Neural crest cell (in vitro differentiated cells): ENCODE data around the gene PATJ. TPM values are rescaled to one million over a fixed set of nuclear protein-coding genes. Genes with fewer than 3 reads are reported as not detected.

Experiments
- DNase-seq: peaks from one replicate; pipeline ENCODE4 v3.0.0; 2021; ENCODE audit warnings: low read depth, mixed read lengths, low spot score
- H3K27ac Mint-ChIP-seq: one replicate; pipeline ENCODE4 v1.8.0; 2021; ENCODE audit warnings: mild to moderate bottlenecking, mixed read lengths; ENCODE audit not compliant: unreplicated experiment
- H3K27me3 Mint-ChIP-seq: 2 replicates; pipeline ENCODE4 v1.8.0; 2021; ENCODE audit warnings: low read depth, mild to moderate bottlenecking, mixed read lengths
- H3K36me3 Mint-ChIP-seq: 2 replicates; pipeline ENCODE4 v1.8.0; 2021; ENCODE audit warnings: low read depth, mild to moderate bottlenecking, mixed read lengths
- H3K4me1 Mint-ChIP-seq: 2 replicates; pipeline ENCODE4 v1.8.0; 2021; ENCODE audit warnings: mixed read lengths
- H3K4me3 Mint-ChIP-seq: one replicate; pipeline ENCODE4 v1.8.0; 2021; ENCODE audit warnings: mild to moderate bottlenecking, mixed read lengths
- H3K9me3 Mint-ChIP-seq: 2 replicates; pipeline ENCODE4 v1.8.0; 2021; ENCODE audit warnings: mixed read lengths
- total RNA-seq: library from RNA; stranded (reverse); gene quantifications from 2 replicates; pipeline ENCODE4 v1.2.1, GENCODE V29; 2021
- TF ChIP-seq, protein P1 (sequence below): fragments of 200-600 bp; sonication (generic); conservative IDR thresholded peaks from 2 replicates; pipeline ENCODE4 v1.5.0; 2021; ENCODE audit warnings: antibody characterized with exemption, mild to moderate bottlenecking

Gene PATJ
- total RNA-seq, 1 donor from 2014 or later = 3.9 TPM

DNA sequence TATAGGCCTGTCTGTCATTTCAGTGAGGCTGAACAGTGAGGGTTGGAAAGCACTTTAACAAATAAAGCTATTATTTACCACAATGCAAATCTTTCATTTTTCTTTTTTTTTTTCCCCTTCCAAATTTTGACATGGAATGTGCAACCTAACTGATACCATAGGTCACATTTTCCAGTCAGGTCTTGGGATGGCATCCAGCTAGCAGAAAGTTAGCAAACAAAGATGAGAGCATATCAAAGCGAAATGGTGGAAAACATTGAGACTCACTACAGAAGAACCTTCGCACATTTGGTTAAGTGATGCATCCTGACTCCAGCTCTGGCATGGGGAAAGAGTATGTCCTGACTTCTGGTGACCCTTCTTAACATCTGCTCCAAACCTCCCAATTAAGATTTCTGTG, 347.3 kb downstream of the PATJ start:
- no peaks in the 10 kb centered on the region for H3K27me3 Mint-ChIP-seq
- no peak overlapping the region for H3K27ac Mint-ChIP-seq
- TF ChIP-seq, protein P1, sequence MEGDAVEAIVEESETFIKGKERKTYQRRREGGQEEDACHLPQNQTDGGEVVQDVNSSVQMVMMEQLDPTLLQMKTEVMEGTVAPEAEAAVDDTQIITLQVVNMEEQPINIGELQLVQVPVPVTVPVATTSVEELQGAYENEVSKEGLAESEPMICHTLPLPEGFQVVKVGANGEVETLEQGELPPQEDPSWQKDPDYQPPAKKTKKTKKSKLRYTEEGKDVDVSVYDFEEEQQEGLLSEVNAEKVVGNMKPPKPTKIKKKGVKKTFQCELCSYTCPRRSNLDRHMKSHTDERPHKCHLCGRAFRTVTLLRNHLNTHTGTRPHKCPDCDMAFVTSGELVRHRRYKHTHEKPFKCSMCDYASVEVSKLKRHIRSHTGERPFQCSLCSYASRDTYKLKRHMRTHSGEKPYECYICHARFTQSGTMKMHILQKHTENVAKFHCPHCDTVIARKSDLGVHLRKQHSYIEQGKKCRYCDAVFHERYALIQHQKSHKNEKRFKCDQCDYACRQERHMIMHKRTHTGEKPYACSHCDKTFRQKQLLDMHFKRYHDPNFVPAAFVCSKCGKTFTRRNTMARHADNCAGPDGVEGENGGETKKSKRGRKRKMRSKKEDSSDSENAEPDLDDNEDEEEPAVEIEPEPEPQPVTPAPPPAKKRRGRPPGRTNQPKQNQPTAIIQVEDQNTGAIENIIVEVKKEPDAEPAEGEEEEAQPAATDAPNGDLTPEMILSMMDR = no peak
- no peaks in the 10 kb centered on the region for H3K4me1 Mint-ChIP-seq
- no peak overlapping the region for H3K4me3 Mint-ChIP-seq
- no peaks in the 10 kb centered on the region for H3K36me3 Mint-ChIP-seq
- DNase-seq = no peak
- H3K9me3 Mint-ChIP-seq = no peaks in the 10 kb centered on the region

DNA sequence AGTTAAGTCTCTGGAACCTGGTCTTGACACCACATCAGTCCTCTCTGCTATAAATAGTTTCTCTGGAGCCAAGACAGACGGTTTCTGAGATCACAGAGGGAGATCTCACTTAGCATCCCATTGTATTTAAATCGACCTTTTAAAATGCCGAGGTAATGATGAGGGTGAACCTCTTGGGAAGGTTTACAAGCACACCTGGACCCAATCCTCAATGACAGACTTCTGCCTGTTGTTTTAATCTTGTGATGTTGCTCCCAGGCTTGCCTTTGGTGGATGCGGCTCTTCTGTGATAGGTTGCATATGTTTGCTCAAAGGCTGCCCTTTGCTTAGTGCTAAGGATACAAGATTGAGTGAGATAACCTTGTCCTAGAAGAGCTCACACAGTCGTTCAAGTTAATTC, 347.7 kb downstream of the PATJ start:
- DNase-seq = no peak
- Mint-ChIP-seq H3K4me3 (no peak overlapping the region), H3K9me3 (no peaks in the 10 kb centered on the region), H3K4me1 (no peaks in the 10 kb centered on the region), H3K27ac (no peak overlapping the region), H3K27me3 (no peaks in the 10 kb centered on the region), H3K36me3 (no peaks in the 10 kb centered on the region)
- TF ChIP-seq, protein P1 = no peak

DNA sequence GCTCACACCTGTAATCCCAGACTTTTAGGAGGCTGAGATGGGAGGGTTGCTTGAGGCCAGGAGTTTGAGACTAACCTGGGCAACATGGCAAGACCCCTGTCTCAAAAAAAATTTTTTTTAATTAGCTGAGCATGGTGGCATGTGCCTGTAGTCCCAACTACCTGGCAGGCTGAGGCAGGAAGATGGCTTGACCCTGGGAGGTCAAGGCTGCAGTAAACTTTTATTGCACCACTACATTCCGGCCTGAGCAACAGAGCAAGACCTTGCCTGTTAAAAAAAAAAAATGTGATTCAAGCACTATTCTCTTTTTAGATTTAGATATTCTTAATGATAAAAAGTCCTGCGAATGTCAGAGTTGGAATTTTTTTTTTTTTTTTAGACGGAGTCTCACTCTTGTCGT, 349.8 kb downstream of the PATJ start:
- Mint-ChIP-seq H3K4me3 (no peak overlapping the region), H3K4me1 (no peaks in the 10 kb centered on the region), H3K27ac (no peak overlapping the region), H3K9me3 (no peaks in the 10 kb centered on the region), H3K27me3 (no peaks in the 10 kb centered on the region), H3K36me3 (no peaks in the 10 kb centered on the region)
- TF ChIP-seq, protein P1 = no peak
- DNase-seq = no peak

DNA sequence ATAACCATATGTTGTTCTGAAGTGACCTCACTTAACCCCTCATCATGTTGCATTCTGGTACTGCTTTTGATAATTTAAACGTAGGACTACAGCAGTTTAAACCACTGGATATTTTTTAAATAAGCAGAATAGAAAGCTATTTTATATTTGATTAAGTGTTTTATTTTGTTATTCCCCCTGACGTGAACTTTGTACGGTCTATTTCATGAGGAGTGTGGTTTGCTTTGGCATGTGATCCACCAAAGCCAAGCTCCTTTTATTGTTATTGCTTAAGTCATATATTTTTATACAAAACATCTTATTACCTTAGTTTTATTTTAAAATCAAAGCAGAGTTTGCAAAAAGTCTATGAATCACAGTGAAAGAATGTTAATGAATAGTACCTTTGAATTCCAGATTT, 351.0 kb downstream of the PATJ start:
- Mint-ChIP-seq H3K9me3 (no peaks in the 10 kb centered on the region), H3K4me3 (no peak overlapping the region), H3K27me3 (no peaks in the 10 kb centered on the region), H3K27ac (no peak overlapping the region), H3K36me3 (no peaks in the 10 kb centered on the region), H3K4me1 (no peaks in the 10 kb centered on the region)
- no peak for DNase-seq
- TF ChIP-seq, protein P1 = no peak

DNA sequence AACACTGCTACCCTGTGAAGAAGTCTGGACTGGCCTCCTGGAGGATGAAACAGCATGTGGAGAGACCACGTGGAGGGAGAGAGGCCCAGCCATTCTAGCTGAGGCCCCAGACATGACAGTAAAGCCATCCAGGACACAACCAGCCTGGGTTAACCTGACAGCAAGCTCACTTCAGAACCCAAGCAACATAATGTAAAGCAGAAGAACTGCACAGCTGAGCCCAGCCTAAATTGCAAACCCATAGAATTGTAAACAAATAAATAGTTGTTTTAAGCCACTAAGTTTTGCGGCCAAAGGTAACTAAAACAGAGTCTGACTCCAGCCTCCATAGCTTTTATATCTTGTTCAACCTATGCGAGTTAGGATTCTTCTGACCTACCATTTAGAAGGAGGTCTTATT, 355.2 kb downstream of the PATJ start:
- no peak overlapping the region for H3K4me3 Mint-ChIP-seq
- no peaks in the 10 kb centered on the region for H3K9me3 Mint-ChIP-seq
- H3K27me3 Mint-ChIP-seq = no peaks in the 10 kb centered on the region
- TF ChIP-seq, protein P1 = no peak
- no peaks in the 10 kb centered on the region for H3K4me1 Mint-ChIP-seq
- DNase-seq = no peak
- H3K27ac Mint-ChIP-seq = no peak overlapping the region
- H3K36me3 Mint-ChIP-seq = no peaks in the 10 kb centered on the region

DNA sequence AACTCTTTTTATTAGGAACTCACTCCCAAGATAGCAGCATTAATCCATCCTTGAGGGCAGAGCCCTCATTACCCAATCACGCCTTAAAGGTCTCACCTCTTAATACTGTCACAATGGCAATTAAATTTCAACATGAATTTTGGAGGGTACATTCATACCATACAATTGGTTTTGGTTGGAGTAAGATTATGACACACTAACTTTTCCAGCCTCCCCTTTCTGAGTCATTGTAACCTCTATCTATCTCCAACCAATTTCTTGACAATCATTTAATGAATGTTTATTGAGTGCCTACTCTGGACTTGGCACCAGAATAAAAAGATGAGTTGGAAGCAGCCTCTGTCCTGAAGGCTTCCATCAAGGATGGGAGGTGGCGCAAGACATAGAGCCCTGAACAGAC, 358.2 kb downstream of the PATJ start:
- Mint-ChIP-seq H3K36me3 (no peaks in the 10 kb centered on the region), H3K9me3 (no peaks in the 10 kb centered on the region), H3K27me3 (no peaks in the 10 kb centered on the region), H3K27ac (no peak overlapping the region), H3K4me1 (no peaks in the 10 kb centered on the region), H3K4me3 (no peak overlapping the region)
- TF ChIP-seq, protein P1 = no peak
- no peak for DNase-seq
